NCI-H1694 (cell line): Measurements from ENCODE around the gene PCK1.

ENCODE experiments used
- DNase-seq: peaks from one replicate; lab custom pipeline; 2025; lab: John Stamatoyannopoulos, UW

The PCK1 gene

DNA sequence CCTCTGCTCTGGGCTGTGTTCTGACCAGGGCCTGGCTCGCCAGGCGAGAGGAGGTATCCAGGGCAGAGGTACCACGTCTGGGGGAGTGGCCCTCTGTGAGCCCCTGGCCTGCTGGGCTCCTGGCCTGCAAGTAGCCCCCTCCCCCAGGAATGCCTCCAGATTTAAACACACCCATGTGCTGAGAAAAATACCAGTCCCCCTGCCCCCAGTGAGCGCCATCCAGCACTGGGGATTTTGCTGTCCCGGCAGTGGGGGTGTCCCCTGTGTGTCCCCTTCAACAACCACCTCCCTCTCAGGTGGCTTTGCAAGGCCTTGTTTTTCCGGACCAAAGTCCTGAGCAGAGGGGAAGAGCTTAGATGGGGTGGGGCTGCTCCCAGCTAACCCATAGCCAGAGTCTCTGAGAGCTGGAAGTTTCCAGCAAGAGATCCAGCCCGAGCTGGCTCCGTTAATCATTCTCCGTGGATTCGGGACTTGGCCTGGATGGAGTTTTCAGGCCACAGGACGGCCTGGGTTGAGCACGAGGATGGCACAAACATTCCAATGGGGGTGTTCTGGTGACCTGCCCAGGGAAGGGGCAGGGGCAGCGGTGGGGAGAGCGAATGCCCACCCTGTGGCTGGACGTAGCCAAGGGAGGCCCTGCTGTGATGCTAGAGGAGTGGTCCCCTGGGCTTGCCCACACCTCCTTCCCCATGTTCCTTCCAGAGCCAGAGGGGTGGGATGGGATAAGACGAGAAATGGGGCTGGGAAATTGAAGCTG lies 29.0 kb downstream of the PCK1 start:
- DNase-seq: no peak

DNA sequence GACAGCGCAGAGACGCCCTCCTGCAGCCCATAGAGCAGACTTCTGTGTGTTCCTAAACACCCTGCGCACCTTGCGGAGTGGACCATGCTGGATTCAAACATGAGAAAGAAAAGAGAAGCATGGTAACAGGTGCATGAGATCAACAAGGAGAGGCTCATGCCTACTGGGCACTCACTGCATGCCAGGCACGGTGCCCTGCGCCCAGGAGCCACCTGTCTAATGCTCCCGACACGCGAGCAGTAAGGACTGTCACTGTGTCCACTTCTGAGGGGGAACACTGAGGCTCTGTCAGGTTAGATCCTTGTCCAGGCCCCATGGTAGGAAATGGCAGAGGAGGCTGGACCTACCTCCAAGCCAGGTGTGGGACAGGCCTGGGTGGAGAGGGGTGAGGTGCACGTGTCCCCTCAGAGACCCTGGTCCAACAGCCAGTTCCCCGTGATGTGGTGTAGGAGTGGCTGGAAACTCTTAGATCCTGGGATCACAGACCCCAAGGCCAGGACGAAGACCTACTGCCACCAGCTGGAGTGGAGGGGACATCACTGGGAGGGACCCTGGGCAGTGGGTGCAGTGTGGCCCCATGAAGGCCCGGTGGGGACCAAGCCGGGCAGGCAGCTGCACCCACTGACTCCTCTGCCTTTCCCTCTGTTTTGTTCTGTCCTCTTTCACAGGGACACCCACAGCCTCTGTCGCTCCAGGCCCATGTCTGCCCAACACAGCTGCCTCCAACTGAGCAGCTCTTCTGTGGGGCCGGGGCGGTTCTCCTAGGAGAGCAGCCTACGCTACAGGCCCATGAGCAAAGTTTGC lies 29.8 kb downstream of the PCK1 start:
- DNase-seq: no peak

DNA sequence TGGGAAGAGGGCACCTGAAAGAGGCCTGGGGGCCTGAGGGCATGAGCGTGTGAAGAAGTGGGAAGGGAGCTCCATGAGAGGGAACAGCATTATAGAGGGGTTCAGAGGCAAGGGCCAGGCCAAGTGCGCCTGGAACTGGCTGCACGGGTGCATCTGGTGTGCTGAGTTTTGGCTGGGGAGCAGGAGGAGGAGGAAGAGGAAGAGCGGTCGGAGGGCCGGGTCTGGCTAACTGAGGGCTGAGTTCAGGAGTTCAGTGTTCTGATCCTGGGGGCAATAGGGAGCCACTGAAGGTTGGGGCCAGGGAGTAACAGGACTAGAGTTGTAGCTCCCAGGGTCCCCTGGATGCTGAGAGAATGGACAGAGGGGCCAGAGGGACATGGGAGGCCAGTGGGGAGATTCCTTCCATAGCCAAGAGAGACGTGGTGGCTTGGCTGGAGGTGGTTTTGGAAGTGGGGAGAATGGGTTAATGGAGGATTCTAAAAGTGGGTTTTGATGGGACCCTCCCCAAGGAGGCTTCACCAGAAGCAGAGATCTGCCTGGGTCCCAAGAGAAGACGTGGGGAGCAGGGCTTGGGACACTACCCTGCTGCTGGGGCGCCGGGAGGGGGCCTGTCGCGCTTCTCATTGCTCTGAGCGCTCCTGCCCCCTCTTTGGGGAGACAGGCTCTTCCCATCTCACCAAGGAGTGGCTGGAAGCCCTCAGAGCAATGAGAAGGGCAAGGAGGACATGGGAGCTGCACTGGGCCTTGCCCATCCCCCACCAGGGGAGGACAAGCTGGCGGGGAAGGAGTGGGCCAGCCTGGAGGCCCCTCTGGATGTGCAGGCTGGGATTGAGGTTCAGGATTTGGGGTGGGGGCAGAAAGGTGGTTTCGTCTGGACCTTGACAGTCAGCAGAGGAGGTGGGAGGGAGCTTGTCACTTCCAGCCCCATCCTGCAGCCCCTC lies 30.6 kb downstream of the PCK1 start:
- DNase-seq: no peak

DNA sequence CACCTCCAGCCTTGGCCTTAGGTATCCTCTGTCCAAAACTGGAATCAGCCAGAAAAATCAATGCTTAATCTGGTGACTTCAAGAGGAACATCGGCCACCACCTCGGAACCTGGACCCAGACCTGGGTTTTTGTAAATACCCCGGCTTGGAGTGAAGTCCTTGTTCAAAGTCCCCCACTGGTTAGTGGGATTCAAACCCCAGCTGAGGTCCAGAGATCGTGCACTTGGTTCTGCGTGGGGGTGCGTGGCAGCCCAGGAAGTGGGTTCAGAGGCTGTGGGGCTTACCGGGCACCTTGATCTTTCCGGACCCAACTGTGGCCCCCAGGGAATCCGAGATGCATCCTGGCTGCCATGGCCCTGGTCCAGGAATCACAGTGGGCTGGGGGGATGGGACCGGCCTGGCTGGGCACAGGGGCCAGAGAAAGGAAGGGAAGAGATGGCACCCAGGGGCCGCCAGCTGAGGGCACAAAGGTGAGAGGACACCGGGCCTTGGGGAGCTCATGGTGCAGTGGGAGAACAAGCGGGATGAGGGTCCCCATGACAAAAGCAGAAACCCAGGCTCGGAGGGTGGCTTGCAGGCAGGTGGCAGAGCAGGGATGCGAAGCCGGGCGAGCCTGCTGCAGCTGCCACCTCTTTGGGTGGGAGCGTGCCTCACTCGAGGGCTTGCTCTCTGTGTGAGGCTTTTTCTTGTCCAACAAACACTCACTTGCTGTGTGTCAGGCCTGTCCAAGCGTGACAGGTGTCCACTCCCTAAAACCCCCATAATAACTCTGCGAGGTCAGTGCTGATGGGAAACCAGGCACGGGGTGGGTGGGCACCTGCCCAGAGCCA lies 31.6 kb downstream of the PCK1 start:
- no peak for DNase-seq

DNA sequence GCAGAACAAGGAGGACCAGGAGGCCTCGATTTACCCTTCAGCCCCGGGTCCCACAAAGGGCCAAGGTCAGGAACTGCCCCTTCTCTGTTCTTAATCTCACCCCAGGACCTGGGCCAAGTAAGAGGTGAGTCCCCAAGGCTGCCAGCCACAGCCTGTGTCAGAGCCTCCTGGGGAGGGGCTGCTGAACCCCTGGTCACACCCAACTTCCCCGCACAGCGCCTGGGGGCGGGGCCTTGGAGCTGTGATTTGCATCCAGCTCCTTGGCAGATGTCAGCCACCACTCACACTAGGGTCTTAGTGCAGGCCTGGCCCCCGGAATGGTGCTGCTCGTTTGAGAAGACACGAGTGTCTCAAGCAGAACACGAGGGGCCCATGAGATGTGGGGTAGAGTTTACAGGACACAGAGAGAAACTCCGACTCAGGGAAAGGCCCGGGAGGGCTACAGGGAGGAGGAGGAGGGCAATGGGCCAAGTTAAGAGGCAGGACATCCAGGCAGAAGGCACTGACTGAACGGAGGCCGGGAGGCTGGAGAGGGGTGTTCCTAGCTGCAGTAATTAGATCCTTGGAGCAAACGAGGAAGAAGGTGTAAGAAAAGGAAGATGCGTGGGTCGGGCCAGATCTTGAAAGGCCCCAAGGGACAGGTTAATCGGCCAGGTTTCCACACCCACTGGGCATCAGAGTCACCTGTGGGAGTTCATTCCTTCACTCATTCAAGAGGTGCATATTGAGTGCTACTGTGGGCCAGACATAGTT lies 32.4 kb downstream of the PCK1 start:
- no peak for DNase-seq

DNA sequence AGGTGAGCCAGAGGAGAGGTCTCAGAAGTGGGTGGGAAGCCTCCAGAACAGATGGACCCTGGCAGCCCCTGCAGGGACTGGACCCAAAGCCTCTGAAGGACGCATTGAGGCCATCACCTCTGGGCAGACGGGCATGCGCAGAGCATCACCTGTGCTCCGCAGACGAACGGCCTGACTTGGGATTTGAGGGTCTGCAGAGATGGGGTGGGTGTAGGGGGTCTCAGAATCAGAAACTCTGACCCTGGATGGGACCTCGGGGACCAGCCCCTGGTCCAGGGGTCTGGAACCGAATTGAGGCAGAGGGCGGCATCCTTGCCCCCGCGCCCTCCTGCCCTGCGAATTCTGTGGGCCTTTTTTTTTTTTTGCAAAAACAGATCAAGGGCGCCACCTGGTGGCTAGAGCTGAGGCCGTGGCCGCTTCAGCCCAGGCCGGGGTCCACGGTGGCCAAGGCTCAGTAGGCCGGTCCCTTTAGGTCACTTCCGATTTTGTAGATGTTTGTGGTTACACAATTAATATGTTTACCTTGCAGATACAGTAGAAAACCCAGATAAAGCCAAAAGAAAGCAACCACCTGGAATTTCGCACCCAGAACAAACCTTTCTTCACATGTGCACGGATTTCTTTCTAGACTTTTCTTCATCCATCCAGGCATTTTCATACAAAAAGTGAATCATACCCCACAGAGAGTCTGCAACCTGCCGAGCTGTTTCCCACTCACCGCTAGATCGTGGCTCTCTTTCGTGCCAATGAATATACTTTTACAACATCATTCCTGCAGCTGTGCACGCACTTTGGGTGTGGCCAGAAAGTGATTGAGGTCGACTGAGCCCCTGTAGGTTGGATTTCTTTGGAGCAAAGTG lies 33.4 kb downstream of the PCK1 start:
- DNase-seq: no peak

DNA sequence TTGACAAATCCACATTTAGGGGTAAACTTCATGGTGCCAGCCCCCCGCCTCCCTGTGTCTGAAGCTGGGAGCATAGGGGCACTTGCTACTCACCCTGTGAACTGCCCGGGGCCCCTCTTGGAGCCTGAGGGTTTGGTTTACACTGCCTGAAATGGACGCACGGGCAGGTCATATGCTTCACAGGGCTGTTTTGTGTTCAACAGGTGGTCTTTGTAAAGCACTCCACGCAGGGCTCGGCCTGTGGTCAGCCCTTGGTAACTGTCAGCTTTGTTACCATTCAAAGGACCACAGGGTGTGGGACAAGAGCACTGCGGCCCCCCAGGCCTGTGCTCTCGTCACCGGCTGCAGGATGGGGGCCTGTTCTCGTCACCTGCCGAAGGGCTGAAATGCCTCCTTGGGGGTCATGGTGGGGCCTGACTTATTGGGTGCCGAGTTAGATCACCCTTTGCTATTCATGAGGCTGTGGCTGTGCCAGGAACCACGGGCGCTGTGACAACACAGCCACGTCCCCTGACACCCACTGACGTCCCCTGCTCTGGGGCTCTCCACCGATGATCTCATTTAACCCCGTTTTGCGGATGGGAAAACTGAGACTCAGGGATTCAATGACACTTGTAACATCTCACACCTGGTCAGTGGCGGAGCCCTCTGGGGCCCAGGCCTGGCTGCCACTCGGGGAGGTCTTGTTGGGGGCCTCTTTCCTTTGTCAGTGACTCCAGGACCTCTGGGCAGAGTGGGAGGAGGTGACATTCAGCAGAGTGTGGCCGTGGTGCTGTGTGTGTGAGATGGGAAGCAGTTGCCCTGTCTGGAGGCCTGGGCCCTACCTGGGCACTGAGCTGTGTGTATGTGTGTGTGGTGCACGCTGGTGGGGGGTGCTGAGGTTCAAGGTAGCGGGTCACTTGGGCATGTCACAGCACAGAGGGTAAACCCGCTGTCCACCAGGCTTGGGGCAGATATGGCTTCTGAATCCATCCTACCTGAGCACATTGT lies 34.4 kb downstream of the PCK1 start:
- no peak for DNase-seq

DNA sequence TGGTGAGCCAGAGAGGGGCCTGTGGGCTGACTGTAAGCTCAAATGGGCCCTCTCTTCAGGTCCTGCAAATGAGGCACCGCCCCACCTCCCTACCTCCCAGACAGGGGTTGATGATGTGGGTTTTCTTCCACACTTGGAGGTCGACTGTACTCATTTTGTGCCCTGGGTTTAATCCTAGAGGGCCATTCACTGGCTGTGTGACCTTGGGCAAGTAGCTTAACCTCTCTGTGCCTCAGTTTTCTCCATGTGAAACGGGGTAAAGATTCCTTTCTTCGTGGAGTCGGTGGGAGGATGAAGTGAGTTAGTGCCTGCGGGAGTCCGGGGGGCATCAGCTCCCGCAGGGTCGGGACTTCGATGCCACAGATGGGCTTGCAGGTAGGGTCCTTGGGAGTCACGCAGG lies 35.4 kb downstream of the PCK1 start:
- no peak for DNase-seq

DNA sequence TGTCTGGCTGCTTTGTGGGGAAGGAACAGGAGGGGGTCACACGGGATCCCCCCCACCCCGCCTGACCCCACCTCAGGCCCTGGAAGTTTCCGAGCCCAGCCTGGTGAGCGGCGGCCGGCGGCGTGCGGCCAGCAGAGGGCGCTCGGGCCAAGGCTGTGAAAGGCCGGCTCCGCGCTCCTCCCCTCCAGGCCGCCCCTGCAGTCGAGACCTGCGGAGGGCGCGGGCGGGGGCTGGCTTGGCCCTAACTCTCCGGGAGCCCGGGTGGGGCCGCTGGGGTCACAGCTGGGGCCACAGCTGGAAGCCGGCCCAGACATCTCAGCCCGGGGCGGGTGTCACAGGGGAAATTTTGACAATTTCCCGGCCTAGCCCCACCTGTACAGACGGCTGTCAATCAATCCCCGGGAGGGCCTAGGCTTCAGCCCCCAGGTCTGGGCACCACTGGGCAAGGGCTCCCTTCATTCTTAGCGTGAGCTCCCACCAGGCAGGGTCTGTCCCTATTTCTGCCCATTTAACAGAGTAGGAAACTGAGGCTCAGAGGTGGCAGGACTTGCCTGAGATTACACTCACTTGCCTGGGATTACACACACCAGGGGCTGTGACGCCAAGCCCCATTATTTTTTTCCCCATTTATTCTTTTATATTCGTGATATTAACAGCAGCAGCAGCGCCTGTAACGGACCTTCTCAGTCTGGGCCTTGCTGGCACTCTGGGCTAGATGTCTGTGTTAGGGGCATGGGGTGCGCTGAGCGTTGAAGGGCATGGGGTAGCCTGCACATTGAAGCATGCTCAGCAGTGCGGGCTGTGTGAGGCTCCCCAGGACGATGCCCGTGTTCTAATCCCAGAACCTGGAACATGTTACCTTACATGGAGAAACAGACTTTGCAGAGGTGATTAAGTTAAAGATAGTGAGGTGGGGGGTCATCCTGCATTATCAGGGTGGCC lies 36.4 kb downstream of the PCK1 start:
- no peak for DNase-seq

DNA sequence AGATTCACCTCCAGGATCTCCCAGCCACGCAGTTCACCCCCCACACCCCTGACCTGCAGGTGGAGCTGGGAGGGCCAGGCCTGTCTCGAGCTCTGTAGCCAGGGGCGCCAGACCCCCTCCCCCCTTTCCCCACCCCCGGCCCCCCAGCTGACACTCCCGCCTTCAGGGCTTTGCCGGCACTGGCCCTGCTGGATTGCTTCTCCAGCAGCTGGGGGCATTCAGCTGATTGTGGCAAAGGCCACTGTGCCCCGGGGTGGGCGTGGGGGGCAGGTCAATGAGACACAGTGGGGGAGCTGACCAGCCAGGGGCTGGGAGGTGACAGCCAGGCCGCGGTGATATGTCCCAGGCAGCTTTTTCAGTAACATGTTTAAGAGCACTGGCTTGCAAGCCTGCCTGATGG lies 37.1 kb downstream of the PCK1 start:
- no peak for DNase-seq

DNA sequence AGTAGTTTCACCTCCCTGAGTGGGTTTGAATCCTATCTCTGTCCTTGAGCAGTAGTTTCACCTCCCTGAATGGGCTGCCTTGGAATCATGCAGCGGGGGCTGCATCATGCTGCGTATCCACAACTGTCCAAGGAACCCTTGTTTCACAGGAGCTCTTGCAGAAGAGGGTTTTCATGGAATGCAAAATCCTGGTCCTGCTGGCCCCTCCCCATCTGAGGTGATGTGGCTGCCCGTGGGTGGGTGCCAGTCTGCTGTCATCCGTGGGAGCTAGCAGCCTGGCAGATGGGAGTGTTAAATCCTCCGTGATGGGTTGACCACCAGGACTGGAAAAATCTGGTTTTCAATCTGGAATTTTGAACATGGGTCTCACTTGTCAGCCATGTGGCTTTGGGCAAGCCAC lies 37.6 kb downstream of the PCK1 start:
- no peak for DNase-seq

DNA sequence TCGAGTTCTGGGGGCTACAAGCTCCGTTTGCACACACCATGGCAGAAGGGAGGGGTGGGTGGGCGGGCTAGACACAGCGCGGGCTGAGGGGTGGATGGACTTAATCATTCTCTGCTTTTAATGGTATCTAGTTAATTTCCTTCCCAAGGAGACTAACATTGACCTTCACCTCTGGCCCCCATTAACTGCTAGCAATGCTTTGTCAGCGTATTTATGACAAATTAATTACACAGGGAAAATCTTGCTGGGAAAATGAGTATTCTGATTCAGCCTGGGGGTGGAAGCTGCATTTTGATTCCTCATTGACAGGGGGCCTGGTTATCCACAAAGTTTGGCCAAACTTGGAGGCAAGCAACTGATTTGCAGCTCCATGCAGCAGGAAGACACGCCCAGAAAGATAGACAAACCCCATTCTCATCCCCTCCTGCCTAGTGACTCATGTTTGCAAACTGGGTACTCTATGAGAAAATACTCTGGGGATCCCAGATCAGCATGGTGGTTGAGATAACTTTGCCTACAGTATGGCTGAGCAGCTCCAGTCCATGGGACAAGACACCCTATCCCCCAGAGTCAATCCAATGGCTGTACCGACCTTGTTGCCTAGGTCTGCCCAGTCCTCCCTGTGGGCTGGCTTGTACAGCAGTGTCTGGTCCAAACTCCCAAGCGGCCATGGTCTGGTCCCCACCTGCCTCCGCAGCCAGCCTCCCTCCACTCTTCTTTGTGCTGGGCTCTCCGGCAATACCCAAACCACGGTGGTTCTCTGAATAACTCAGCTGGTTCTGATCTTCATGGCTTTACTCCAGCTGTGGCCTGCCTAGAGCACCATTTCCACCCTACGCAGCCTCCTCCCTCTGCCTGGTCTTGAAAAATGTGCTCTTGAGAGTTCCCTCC lies 39.7 kb downstream of the PCK1 start:
- DNase-seq: no peak

DNA sequence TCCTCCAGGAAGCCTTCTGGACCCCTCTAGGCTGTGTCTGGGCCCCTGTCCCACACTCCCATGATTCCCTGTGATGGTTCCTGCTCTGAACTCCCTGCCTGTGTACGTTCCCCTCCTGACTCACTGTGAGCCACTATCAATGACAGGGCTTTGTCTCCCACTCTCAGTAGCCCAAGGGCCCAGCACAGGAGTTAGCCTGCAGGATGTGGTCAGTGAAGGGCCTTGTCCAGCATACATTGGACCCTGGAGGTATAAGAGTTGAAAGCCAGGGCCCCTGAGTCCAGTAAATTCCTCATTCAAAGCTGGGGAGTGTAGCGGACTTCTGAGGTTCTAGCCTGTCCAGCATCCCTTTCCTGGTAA lies 40.3 kb downstream of the PCK1 start:
- no peak for DNase-seq

DNA sequence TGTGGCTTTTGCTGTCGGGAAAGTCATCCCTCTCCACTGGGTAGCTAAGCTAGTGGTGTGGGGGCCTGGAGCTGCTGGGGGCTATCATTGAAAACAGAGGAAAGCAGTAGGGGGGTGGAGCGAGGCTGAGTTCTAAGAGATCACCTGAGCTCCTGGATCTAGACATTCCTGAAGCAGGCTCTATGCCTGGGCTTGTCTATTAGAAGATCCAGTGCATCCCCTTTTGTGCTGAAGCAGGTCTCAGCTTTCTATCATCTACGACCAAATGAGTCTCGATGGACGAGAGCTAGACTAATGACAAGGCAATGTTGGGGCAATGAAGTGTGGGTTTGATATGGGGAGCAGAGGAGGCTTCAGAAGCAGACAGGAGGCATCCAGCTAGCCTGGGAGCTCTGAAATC lies 40.8 kb downstream of the PCK1 start:
- no peak for DNase-seq

DNA sequence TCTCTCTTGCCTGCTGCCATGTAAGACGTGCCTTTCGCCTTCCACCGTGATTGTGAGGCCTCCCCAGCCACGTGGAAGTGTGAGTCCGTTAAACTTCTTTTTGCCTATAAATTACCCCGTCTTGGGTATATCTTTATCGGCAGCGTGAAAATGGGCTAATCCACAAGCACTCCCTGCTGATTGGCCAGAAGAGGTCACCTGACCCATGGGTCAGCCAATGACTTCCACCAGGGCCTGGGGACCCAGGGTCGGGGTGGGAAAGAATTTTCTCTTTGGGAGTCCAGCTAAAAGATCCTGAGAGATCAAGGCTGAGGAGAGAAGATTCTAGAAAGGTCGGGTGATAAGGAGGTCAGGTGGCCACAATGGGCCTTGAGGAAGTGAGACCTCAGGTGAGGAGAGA lies 42.2 kb downstream of the PCK1 start:
- no peak for DNase-seq

DNA sequence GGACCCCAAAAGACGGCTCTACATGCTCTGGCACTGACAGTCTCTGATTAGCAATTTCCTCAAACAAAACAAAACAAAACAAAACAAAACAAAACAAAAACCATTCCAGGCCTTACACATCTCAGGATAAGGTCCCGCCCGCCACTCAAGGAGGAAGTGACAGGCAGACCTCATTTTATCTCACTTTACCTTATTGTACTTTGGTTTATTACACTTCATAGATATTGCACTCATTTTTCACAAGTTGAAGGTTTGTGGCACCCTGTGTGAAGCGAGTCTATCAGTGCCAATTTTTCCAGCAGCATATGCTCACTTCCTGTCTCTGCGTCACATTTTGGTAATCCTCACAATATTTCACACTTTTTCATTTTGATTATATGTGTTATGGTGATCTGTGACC lies 44.1 kb downstream of the PCK1 start:
- no peak for DNase-seq

DNA sequence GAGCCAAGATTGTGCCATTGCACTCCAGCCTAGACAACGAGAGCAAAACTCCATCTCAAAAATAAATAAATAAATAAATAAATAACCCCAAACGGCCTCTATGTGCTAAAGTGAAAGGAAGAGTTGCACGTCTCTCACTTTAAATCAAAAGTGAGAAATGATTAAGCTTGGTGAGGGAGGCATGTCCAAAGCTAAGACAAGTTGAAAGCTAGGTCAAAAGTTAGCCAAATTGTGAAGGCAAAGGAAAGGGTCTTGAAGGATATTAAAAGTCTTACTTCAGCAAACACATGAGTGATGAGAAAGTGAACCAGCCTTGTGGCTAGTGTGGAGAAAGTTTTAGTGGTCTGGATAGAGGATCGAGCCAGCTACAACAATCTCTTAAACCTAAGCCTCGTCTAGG lies 45.0 kb downstream of the PCK1 start:
- DNase-seq: no peak
